GM08714 (cell line): ENCODE measurements around the gene AKR1B1.

Experiments
- H3K4me3 ChIP-seq: fragments of 200-500 bp; sonication (Bioruptor generic); 2 replicates; pipeline ENCODE4 v1.5.1; 2014; ENCODE audit warnings: mild to moderate bottlenecking, low read length, inconsistent platforms
- ZNF274 ChIP-seq: IDR thresholded peaks from 2 replicates; pipeline ENCODE4 v1.6.1; 2012; ENCODE audit warnings: mild to moderate bottlenecking, low read depth, low read length

AKR1B1 gene

DNA sequence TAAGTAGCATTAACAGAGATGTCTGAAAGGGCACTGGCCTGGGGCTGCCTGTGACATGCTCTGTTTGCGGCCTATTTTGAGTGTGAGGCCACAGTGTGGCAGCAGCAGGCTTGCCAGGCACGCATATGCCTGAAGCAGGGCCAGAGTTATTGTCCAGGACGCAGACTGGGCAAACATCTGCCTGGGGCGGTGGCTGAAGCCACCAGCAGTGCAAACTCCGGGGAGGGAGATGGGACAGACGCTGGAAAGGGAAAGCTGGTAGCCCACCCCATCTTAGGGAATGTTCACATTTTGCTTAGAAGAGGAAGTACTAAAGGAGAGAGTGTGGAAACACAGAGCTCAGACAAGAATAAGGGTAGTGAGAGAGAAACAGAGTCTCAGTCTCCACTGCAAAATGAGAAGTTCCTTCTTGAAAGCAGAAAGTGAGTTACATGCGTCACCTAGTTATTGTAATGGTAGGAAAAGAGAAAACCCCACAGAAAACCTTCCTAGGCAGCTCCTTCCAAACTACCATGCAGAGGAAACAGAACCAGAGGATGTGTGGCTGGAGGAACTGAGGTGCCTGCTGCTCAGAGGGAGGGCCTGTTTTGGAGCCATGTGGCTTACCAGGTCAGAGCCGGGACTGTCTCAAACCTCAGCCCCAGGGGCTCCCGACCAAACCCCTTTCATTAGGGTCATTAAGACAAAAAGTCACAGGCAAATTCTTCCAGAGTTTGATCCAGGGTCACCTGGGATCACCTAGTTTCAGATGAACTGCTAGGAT is 14.5 kb downstream of the AKR1B1 start:
- no peak overlapping the region for H3K4me3 ChIP-seq
- TF ChIP-seq ZNF274 = no peak

DNA sequence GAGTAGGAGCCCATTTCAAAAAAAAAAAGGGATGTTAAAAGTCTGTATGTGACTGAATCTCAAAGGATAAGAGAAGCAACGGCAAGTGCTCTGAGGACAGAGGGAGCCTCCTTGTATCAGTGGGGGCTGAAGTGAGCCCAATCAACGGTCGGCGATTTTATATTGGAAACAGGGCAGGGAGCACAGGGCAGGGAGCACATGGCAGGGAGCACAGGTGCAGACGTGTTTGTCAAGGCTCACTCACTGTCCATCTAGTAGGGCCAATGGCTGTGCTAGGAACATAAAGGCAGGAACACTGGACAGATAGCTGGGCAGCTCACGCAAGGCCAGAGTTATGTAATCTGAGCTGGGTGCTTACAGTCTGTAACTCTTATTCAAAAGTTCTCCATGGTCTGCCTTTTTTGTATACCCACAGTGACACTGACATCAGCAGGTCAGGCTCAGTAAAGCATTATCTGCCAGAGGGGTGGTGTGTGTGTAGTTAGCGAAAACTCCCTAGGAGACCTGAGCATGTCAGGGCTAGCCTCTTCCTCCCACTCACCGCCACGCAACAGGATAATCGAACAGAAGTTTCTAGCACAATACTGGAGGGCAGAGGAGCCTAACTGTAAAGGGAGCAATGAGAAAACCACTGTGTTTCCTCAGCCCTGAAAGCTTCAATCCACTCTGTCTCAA is 15.4 kb downstream of the AKR1B1 start:
- no peak overlapping the region for H3K4me3 ChIP-seq
- no peak for TF ChIP-seq ZNF274

DNA sequence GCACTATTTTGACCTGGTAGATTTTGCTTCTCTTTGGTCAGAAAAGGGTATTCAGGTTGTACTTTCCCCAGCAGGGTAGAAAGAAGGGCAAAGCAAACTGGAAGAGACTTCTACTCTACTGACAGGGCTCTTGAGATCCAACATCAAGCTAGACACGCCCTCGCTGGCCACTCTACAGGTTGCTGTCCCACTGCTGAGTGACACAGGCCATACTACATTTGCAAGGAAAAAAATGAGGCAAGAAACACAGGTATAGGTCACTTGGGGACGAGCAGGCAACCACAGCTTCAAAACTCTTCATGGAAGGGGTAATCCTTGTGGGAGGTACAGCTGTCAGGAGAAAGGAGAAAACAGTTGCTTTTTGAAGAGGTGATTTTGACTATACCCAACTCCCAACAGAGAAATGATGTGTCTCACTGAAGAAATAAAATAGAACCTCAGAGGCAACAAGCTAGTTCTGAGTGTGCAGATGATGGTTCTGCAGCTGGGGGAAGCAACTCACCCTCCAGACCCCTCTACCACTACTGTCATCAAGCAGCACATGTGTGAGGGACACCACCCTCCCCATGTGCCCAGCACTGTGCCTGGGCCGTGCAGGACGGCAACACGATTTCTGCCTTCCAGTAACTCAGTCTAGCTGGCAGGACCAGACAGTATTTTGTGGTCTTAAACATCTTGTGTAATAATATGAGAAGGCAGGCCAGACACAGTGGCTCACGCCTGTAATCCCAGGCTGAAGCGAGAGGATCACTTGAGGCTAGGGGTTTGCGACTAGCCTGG is 16.3 kb downstream of the AKR1B1 start:
- TF ChIP-seq ZNF274 = no peak
- no peak overlapping the region for H3K4me3 ChIP-seq

DNA sequence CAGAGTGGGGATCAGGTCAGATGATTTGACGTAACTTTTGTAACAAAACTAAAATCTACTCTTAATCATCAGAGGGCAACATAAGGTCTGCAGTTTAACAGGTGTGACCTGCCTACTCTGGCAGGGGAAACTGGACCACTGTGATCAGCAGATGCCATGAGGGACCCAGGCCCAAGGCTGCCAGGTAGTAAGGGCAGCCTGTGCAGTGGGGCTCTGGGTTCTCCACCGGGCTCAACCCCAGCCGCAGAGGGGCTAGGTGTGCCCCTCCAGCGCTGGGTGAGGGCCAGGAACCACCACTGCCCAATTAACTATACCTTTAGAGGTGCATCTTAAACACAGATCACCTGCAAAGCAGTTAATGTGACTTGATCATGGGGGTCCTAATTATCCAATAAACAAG is 17.6 kb downstream of the AKR1B1 start:
- no peak overlapping the region for H3K4me3 ChIP-seq
- no peak for TF ChIP-seq ZNF274

DNA sequence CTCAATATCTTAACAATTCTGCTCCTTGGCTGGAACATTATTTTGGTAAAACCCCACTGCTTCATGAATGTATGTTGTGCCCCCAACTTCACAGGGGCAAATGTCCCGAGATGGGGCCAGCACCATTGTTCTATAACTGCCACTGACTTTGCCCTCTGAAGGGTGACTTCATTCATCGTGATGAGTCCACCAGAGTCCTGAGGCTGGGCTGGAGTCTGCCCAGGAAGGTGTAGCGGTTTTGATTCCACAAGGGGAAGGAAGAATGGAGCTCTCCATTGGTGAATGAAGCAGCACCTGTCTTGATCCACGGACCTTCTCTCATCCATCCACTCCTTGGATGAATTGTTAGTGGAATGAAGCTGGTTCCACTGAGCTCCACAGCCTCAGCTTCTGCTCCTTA is 18.4 kb downstream of the AKR1B1 start:
- TF ChIP-seq ZNF274 = no peak
- H3K4me3 ChIP-seq = no peak overlapping the region

DNA sequence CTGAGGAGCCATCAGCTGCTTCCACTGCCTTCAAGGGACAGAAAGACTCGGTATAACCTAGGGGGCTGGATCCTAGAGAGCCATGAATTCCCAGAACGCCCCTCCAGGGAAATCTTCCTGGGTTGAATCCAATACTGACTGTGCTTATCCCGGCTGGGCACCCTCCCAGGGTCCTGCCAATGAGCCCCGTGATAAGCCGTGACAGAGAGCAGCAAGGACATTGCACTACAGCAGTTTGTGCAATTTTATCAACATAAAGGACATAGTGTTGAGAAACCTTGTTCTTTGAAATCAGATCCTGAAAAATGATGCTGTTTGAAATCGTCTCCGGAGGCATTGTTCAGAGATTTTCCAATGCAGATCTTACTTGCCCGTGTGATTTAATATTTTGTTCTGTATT is 18.8 kb downstream of the AKR1B1 start:
- no peak overlapping the region for H3K4me3 ChIP-seq
- no peak for TF ChIP-seq ZNF274

DNA sequence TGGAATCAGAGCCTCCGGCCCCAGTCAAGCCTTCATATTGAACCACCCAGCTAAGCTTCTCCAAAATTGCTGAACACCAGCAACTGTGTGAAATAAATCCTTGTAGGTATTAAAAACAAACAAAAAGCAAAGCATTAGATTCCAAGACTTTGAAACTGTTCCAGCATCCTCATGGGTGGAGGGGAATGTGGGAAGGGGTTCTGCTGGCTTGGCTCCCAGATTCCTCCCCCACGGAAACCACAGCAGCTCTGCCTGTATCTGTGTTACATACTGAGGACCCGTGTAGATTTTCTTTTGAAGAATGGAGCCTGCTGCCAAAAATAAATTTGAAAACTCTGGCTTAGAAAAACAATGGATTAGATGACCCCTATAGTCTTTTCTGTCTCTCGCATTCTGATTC is 20.0 kb downstream of the AKR1B1 start:
- no peak for TF ChIP-seq ZNF274
- no peak overlapping the region for H3K4me3 ChIP-seq

DNA sequence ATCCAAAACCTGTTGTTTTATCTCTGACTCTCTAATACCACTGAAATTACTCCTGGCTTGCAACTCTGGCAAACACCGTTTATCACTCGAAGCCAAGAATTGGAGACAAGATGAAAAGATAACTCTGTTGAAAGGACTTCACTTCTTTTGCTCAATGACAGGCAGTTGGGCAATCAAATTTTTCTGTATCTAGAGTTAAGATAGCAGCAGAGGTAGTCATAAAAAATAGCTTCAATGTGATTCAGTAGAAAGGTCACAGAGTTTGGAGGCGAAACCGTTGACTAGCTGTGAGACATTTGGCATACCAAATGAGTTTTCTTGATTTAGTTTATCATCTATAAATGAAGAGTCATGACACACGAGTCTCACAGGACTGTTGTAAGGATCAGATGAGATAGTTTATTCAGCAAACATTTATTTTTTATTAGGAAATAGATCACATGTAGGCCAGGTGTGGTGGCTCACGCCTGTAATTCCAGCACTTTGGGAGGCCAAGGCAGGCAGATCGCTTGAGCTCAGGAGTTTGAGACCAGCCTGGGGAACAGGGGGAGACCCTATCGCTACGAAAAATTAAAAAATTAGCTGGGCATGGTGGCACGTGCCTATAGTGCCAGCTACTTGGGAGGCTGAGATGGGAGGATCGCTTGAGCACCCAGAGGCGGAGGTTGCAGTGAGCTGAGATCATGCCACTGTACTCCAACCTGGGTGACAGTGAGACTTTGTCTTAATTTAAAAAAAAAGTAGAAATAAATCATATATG is 23.6 kb downstream of the AKR1B1 start:
- TF ChIP-seq ZNF274 = no peak
- H3K4me3 ChIP-seq = no peak overlapping the region

DNA sequence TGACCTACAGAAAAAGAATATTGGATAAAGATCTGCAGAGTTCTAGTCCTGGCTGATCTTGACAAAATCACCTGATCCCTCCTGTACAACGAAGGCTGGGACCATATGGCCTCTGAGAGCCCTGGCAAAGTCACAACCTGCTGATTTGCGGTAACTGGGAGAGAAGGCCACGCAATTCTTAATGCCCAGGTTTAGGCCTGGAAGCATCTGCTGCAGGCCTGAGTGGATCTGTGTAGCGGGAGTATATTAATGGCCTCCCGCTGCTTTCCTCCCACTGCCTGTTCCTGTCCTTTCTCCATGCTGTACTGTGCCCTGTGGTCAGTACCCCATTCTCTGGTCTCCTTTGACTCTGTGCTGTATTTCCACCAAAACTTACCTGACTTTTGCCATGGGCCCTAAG is 24.2 kb downstream of the AKR1B1 start:
- no peak for TF ChIP-seq ZNF274
- no peak overlapping the region for H3K4me3 ChIP-seq

DNA sequence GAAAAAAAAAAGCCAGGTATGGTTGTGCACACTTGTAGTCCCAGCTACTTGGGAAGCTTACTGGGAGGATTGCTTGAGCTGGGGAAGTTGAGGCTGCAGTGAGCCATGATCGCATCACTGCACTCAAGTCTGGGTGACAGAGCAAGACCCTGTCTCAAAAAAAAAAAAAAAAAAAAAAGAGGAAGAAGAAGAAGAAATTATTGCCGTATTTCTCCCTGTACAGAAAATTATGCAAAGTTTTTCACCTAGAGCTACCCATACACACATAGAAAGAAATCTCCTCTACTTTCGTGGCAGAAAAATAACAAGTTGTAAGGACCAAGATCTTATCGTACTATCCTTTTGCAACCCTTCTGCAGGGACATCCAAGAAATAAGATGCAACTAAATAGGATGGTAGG is 25.5 kb downstream of the AKR1B1 start:
- no peak overlapping the region for H3K4me3 ChIP-seq
- no peak for TF ChIP-seq ZNF274

DNA sequence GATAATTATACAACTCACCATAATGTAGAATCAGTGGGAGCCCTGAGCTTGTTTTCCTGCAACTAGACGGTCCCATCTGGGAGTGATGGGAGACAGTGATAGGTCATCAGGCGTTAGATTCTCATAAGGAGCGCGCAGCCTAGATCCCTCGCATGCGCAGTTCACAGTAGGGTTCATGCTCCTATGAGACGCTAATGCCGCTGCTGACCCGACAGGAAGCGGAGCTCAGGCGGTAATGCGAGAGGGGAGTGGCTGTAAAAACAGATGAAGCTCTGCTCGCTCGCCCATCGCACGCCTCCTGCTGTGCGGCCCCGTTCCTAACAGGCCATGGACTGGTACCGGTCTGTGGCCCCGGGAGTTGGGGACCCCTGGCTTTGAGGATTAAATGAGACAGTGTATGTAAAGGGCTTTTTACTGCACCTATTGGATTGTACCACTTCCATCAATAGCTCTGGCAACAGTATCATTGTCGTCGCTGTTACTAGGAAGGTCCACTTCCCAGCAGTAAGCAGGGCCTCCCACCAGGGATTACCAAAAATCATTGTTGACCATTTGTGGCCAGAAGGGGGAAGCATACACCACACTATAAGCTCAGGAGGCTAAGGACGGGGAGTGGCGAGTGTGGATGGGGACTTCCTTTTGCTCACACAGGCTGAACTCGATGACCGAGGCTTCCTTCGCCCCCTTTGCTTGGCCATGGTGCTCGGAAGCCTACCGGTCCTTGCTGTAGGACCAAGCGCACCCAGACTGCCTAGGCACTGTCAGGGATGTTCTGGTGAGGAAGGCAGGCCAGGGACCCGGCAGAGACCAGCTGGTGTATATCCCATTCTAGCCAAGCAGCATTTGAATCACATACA is 26.4 kb downstream of the AKR1B1 start:
- no peak for TF ChIP-seq ZNF274
- peak overlapping the region; percentile 45; the same call in 1 of the 2 replicates for H3K4me3 ChIP-seq

DNA sequence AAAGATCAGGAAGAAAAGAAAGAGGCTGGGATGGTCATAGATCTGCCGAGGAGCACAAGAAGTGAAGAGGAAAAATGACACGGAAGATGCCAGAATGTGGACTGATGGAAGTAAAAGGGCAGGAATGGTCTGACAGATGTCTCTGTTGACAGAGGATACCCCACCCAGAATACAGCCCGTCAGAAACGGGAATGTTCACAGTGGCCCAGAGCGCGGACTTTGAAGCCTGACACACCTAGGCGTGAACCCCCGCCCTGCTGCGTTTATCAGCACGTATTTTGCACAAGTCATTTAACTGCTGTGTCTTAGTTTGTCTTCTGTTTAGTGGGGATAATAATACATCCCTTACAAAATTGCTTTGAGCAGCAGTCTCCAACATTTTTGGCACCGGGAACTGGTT is 27.1 kb downstream of the AKR1B1 start:
- H3K4me3 ChIP-seq = peak overlapping the region; percentile 29; the same call in 1 of the 2 replicates
- no peak for TF ChIP-seq ZNF274

DNA sequence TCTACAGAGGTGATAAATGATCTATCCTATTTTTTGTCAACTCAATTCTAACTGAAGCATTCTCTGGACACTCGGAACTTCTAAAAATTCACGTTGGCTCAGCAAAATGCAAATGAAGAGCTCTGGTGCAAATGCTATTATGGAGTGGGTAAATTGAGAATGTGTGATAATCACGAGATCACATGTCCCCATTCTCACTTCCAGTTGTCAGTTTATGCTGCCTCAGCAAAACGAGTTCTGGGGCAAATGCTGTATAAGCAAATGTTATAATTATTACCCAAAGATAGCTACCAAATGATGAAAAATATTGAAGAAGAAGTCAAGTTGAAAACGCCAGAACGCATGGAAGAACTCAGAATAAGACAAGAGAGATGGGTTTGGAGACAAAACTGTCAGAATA is 29.4 kb downstream of the AKR1B1 start:
- TF ChIP-seq ZNF274 = no peak
- H3K4me3 ChIP-seq = no peak overlapping the region
